ENCODE results near the gene DOLPP1.
A peak's percentile ranks its signal among the peaks of the same experiment; 100 is the strongest.

DNA sequence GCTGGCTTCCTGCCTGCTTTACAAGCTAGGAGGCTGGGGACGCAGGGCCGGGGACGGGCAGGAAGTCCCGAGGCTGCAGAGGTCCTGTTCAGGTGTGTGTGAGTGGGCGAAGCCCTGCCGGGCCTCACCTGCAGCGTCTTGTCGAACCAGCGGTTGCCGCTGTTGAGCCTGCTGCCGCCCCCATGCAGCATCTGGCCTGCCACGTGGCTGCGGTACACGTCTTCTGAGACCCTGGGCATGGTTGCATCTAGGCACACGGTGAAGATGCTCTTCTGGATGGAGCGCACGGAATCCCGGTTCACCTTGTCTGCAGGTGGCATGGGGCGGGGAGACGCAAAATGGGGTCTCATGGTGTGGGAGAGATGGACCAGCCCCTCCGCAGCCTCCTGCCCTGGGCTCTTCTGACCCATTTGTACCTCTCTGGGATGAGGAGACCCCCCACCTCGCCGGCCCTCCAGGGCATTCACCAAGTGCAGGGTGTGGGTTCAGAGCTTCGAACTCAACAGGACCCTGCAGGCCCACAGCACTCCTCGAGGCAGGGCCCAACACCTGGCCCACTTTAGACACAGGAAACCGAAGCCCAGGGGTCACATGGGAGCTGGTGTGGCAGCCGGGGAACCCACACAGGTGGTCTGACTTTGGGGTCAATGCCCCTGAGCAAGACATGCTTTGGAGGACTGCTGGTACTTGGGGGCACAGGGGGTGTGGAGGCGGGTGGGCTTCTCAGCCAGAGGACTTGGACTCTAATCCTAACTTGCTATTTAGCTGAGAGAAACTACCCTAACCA lies 19.7 kb downstream of the DOLPP1 start:
- TF ChIP-seq GTF2F1 (IDR thresholded peaks at IDR 0.05; ENCODE audit: borderline replicate concordance, low read depth, low read length) = no peak
- TF ChIP-seq, protein P1, sequence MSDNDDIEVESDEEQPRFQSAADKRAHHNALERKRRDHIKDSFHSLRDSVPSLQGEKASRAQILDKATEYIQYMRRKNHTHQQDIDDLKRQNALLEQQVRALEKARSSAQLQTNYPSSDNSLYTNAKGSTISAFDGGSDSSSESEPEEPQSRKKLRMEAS (IDR thresholded peaks at IDR 0.05) = peak; percentile 98
- no peak for TF ChIP-seq POLR2AphosphoS5 (IDR thresholded peaks at IDR 0.05; ENCODE audit: low read depth, low read length)
- TF ChIP-seq, protein P2, sequence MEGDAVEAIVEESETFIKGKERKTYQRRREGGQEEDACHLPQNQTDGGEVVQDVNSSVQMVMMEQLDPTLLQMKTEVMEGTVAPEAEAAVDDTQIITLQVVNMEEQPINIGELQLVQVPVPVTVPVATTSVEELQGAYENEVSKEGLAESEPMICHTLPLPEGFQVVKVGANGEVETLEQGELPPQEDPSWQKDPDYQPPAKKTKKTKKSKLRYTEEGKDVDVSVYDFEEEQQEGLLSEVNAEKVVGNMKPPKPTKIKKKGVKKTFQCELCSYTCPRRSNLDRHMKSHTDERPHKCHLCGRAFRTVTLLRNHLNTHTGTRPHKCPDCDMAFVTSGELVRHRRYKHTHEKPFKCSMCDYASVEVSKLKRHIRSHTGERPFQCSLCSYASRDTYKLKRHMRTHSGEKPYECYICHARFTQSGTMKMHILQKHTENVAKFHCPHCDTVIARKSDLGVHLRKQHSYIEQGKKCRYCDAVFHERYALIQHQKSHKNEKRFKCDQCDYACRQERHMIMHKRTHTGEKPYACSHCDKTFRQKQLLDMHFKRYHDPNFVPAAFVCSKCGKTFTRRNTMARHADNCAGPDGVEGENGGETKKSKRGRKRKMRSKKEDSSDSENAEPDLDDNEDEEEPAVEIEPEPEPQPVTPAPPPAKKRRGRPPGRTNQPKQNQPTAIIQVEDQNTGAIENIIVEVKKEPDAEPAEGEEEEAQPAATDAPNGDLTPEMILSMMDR (IDR thresholded peaks at IDR 0.05; ENCODE audit: control extremely low read depth in 1 of 3, insufficient read depth in 1 of 3, low read depth in 1 of 3, low read length in 3 of 3) = peak in 2 of 3 experiments; percentile 34 to 59; a peak in 3 of 4 replicates
- no peak for TF ChIP-seq SP2 (IDR thresholded peaks at IDR 0.05; ENCODE audit: low read length)
- no peak for TF ChIP-seq POLR2A (IDR thresholded peaks at IDR 0.05; ENCODE audit: control extremely low read depth in 1 of 2, low read depth in 2 of 2, low read length in 2 of 2)

Data from H1 (cell line).